Measurements from ENCODE around the gene INPPL1.
"Not testable (repeated sequence)": the region's sequence is repeated elsewhere in the genome, so short reads cannot be mapped to it uniquely, and the experiment has no call there.

DNA sequence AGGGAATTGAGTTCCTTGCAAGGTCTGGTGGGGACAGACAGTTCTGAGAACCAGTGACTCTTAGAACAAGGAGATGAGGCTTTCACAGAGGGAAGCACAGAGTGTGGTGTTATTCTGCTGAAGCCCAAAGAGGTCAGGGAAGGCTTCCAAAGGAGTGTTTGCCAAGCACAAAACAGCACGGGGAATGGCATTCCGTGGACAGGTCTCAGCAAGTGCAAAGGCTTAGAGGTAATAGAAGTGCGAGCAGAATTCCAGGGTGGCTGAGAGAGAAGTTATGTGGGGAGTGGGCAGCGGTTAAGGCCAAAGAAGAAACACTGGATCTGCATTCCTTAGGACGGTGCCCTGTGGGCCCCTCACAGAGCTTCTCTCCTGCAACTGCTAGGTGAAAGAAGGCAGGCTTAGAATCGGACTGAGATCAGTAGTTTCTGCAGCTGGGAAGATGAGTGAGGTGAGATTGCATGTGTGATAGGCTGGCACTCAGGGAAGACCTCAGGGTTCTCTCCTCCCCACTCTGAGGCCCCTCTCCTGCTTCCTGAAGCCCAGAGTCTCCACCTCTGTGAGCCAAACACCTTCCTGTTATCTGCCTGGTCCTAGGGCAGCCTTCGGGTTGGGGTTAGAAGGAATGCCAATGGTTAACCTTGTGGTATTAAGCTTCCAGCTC is 43.5 kb upstream of the INPPL1 start:
- TF ChIP-seq EZH2 (IDR thresholded peaks at IDR 0.05); POLR2AphosphoS5 (IDR thresholded peaks at IDR 0.05; ENCODE audit: borderline replicate concordance, low read depth, low read length); FOXP2 (optimal IDR thresholded peaks at IDR 0.05; ENCODE audit: control extremely low read depth, extremely low read length, insufficient read depth): not testable (repeated sequence)

Measured in SK-N-MC (cell line).